Measurements from ENCODE around the gene FEM1B.

The FEM1B gene

DNA sequence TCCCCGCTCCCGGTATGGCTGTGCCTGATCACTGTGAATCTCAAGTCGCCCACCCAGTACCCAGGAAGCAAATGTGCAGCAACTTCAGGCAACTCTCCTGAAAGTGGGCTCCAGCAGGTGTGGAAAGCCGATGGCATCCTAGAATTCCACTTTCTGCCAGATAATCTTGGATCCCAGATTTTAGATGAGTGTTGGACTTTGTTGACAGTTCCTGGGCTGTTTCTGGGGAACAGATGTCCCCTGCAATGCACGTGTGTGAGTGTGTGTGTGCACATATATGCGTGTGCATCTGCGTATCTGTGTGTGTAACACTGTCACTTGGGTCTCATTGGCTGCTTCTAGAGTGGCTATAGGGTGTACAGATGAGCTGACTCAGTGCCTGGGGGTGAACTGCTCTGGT is 59.0 kb downstream of the FEM1B start:
- Histone ChIP-seq H3K4me1 (no peaks in the 10 kb centered on the region), H3K4me3 (ENCODE audit: low read depth, low read length) (no peak overlapping the region), H3K36me3 (no peaks in the 10 kb centered on the region), H3K9me3 (no peaks in the 10 kb centered on the region), H3K27me3 (no peaks in the 10 kb centered on the region)
- TF ChIP-seq, protein P1, sequence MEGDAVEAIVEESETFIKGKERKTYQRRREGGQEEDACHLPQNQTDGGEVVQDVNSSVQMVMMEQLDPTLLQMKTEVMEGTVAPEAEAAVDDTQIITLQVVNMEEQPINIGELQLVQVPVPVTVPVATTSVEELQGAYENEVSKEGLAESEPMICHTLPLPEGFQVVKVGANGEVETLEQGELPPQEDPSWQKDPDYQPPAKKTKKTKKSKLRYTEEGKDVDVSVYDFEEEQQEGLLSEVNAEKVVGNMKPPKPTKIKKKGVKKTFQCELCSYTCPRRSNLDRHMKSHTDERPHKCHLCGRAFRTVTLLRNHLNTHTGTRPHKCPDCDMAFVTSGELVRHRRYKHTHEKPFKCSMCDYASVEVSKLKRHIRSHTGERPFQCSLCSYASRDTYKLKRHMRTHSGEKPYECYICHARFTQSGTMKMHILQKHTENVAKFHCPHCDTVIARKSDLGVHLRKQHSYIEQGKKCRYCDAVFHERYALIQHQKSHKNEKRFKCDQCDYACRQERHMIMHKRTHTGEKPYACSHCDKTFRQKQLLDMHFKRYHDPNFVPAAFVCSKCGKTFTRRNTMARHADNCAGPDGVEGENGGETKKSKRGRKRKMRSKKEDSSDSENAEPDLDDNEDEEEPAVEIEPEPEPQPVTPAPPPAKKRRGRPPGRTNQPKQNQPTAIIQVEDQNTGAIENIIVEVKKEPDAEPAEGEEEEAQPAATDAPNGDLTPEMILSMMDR (IDR thresholded peaks at IDR 0.05; ENCODE audit: low read depth, low read length) = no peak
- DNase-seq = no peak

DNA sequence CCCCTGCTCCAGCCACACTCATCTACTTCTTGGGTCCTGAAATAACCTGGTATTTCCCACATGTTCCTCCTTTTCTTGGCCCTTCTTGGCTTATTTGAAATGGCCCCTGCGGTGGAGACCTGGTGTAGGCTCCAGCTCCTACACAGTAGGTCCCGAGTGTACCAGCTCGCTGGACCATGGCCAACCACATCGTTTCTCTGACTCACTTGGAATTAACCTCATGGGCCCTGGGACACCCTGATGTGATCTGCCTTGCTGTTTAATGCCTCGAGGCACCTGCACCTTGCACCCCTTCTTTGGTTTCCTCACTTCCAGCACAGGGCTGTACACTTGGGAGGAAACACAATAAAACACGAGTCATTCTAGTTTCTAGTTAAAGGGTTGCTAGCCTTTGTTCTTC is 60.3 kb downstream of the FEM1B start:
- Histone ChIP-seq H3K9me3 (no peaks in the 10 kb centered on the region), H3K36me3 (no peaks in the 10 kb centered on the region), H3K4me3 (ENCODE audit: low read depth, low read length) (no peak overlapping the region), H3K27me3 (no peaks in the 10 kb centered on the region), H3K4me1 (no peaks in the 10 kb centered on the region)
- TF ChIP-seq, protein P1 (IDR thresholded peaks at IDR 0.05; ENCODE audit: low read depth, low read length) = no peak
- DNase-seq = no peak

DNA sequence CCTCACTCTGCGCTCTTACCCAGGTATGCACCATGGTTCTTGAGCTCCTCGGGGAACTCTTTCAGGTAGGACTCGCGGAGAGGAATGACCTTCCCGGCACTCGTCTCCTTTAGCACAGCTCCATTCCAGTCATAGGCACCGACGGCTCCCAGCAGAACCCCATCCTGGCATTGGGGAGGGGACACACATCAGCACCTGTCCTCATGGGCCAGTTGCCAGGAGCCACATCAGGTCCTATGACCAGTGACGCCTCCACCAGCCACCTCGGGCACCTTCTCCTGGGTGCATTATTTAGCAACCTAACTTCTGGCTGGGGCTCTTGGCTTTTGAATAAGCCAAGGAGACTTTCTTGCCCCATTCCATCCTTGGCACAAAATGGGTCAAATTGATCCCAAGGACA is 61.9 kb downstream of the FEM1B start:
- Histone ChIP-seq H3K4me1 (no peaks in the 10 kb centered on the region), H3K27me3 (no peaks in the 10 kb centered on the region), H3K36me3 (peaks cover 2% of the 10 kb centered on the region; the same call in 1 of the 2 replicates), H3K4me3 (ENCODE audit: low read depth, low read length) (no peak overlapping the region), H3K9me3 (no peaks in the 10 kb centered on the region)
- TF ChIP-seq, protein P1 (IDR thresholded peaks at IDR 0.05; ENCODE audit: low read depth, low read length) = no peak
- no peak for DNase-seq

DNA sequence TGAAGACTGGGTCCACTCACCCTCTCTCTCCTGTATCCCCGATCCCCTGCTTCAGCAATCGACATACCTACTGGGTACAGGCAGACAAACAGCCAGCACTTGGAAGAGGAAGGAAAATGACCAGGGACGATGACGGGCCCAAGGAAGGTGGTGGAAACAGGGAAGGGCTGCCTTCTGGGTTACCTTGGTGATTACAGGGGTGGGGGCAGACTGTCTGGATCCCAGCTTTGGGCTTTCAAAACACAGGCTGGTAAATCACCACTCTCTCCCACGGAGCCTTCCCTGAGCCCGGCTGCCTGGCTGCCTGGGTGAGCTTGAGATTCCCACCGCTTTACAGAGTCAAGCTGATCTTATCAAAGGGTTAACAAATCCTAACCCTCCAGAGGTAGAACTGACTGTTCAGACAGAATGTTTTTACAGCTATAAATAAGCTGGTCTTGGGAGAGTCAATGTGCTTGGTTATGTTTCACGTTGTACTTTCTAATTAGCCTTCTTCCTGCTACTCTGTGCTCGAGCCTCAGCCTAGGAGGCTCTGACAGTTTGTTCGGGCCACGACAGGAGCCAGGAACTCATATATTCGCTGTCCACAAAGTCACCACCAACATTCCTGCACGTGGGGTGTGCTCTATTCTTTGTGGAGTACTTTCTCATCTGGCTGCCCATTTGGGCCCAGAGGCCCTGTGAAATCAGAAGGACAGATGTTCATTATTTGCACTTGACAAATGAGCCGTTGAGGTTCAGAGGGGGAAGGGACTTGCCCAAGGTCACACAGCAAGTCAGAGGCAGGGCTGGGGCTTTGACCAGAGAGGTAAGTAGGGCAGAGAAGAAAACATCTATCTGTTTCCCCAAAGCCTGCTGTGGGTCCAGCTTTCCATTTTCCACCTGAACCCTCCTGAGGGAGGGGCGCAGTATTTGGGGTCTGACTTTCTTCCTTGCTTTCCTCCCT is 63.5 kb downstream of the FEM1B start:
- H3K27me3 ChIP-seq = no peaks in the 10 kb centered on the region
- peaks cover 2% of the 10 kb centered on the region; the same call in 1 of the 2 replicates for H3K36me3 ChIP-seq
- TF ChIP-seq, protein P1 (IDR thresholded peaks at IDR 0.05; ENCODE audit: low read depth, low read length) = no peak
- no peaks in the 10 kb centered on the region for H3K9me3 ChIP-seq
- no peaks in the 10 kb centered on the region for H3K4me1 ChIP-seq
- DNase-seq = no peak
- H3K4me3 ChIP-seq (ENCODE audit: low read depth, low read length) = no peak overlapping the region

DNA sequence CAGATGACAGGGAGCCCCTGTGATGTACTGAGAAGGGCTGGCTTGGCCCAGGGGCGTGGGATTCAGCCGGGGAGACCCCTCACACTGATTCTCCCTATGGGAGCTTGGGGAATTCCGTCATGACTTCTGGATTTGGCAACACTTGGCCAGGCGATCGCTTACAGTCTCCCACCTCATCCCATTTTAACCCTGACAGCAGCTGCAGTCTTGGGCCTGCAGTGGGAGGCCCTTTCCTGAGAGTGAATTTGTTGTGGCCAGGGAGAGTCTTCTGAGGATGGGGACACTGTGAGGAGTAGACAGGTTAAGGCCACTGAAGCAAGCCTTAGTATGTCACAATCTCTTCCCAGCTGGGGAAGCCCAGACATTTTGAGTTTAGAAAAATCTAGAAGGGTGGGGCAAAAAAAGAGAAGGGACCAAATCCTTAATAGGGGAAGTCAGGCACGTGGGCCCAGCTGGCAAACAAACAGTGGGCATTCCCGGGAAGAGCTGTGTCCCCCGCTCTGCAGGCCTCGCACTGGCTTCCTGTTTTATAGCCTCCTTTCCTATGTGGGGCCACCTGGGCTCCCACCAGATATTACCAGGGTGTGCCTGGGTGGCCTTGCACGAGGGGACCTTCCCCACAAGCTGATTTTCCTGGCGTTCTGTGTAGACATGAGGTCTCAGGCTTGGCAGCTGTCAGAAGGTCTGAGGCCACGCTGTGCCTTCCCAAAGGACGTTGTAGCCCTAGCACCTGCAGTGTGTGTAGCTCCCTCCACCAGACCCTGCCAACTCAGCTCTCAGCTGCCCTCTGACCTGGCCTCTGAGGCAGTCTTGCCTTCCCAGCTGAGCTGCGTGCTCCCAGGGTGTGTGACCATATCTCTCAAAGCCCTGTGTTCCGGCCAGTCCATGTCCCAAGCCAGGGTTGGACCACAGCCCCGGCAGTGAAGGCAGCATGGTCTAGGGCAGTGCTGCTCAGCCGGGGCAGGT is 64.5 kb downstream of the FEM1B start:
- Histone ChIP-seq H3K36me3 (peaks cover 2% of the 10 kb centered on the region; the same call in 1 of the 2 replicates), H3K4me3 (ENCODE audit: low read depth, low read length) (no peak overlapping the region), H3K27me3 (no peaks in the 10 kb centered on the region), H3K4me1 (no peaks in the 10 kb centered on the region), H3K9me3 (no peaks in the 10 kb centered on the region)
- no peak for DNase-seq
- TF ChIP-seq, protein P1 (IDR thresholded peaks at IDR 0.05; ENCODE audit: low read depth, low read length) = no peak
